RWPE1 (cell line): Measurements from ENCODE around the gene CTDSPL.
"Not testable (repeated sequence)": the region's sequence is repeated elsewhere in the genome, so short reads cannot be mapped to it uniquely, and the experiment has no call there.

Experiments
- CTCF ChIA-PET: fragments of 350-600 bp; sonication (Branson Sonifier 250); formaldehyde crosslinking; extraction: SDS; loops from one replicate; lab custom pipeline; 2021; lab: Yijun Ruan, JAX
- POLR2A ChIA-PET: fragments of 400-600 bp; formaldehyde crosslinking; extraction: SDS; loops from one replicate; lab custom pipeline; 2020; ENCODE audit warnings: antibody characterized with exemption; ENCODE audit not compliant: low non-redundant PET; lab: Yijun Ruan, JAX
- DNase-seq: peaks from one replicate; pipeline ENCODE4 v3.0.0; 2012; ENCODE audit warnings: low spot score
- H3K27ac ChIP-seq: fragments of 450-650 bp; 2 replicates; pipeline ENCODE4 v1.5.1; 2017
- CTCF ChIP-seq: fragments of 450-650 bp; conservative IDR thresholded peaks from 2 replicates; pipeline ENCODE4 v1.5.1; 2017; ENCODE audit warnings: low read depth, mild to moderate bottlenecking

CTDSPL gene

DNA sequence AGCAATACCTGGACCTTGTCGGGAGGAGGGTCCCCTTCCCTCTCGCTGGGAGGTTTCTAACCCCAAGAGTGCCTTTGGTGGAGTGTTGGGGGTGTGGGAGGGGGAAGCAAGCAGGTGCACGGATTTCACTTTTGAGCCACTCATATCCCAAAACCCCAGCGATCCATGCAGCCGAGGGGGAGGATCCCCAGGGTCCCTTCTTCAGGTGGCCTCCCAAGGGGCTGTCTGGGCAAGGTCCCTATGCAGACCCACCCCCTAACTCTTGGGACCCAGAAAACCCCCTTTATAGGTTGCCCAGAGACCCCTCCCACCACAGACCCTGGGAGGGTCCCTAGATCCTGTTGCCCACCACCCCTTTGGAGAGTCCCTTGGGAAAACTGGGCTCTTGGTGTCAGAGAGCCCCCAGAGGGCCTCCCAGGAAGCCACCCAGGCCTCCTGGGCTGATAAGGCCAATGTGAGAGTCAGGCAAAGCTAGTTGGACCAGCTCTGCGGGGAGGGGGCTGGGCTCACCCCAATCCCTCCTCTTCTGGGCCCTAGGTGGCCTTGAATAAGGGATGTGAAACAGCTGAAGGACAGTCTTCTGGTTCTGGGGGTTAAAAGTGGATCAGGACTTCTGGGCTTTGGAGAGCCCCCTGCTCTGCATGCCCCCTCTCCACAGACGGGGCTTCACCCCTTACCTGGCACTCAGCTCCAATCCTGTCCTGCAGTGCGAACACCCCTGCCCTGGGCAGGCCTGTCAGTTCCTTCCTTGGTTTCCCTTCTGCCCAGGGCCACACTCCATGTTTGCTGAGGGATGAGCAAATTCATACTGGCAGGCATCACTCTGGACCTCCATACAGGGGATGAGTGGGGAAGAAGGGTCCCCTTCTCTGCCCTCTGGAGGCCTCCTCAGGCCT, 168.7 kb downstream of the CTDSPL start:
- POLR2A ChIA-PET = interaction anchor here (0.6 kb wide), 1 partner anchor 135 kb away, joined by 3 read pairs; the partner anchor contains the start of gene OXSR1
- CTCF ChIA-PET = interaction anchor here (0.6 to 0.7 kb wide), 2 partner anchors 32 to 112 kb away, joined by 3 read pairs; no protein-coding TSS in a partner anchor
- TF ChIP-seq CTCF = no peak
- DNase-seq = no peak
- H3K27ac ChIP-seq = peak overlapping the region; percentile 99

GRCh38 chr3:38031022-38031994, 169.6 kb downstream of the CTDSPL start:
- peak; percentile 81 for DNase-seq
- peak overlapping the region; percentile 99 for H3K27ac ChIP-seq
- no peak for TF ChIP-seq CTCF
- POLR2A ChIA-PET = no interaction called here
- CTCF ChIA-PET = no interaction called here

DNA sequence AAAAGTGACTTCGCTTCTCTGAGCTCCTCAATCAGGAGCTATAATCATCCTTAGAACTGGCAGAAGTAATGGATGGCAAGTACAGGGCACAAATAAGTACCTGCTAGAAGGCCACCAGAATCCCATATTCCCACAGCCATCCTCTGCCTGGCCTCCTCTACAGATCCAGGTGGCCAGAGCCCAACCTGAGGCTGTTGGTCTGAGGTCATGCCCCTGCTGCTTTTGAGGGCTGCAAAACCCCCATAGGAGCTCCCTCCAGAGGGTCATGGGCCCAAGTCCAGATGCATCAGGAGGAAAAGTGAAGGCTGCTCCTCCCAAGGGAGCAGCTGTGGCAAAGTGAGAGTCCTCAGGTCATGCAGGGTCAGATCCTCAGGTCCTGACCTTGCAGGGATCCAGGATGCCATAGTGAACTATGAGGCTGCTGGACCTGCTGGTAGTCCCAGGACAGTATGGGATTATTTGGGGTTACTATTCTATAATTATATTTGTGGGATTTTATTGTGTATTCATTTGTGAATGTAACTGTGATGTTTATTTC, 170.7 kb downstream of the CTDSPL start:
- CTCF ChIA-PET = no interaction called here
- no peak for DNase-seq
- H3K27ac ChIP-seq = peak overlapping the region; percentile 99
- POLR2A ChIA-PET = no interaction called here
- no peak for TF ChIP-seq CTCF

GRCh38 chr3:38033586-38033985, 171.9 kb downstream of the CTDSPL start:
- POLR2A ChIA-PET, H3K27ac ChIP-seq, DNase-seq: not testable (repeated sequence)
- CTCF ChIA-PET = interaction anchor here (0.6 kb wide), 1 partner anchor 391 kb away, joined by 3 read pairs; no protein-coding TSS in a partner anchor
